NCI-H69 (cell line): ENCODE measurements around the gene ZMAT5.

Experiments used
- DNase-seq: peaks from one replicate; lab custom pipeline; 2025; lab: John Stamatoyannopoulos, UW

ZMAT5 gene

GRCh38 chr22:29753808-29754657, 12.8 kb downstream of the ZMAT5 start:
- DNase-seq, result no peak

GRCh38 chr22:29751669-29752068, 15.1 kb downstream of the ZMAT5 start:
- no peak for DNase-seq

GRCh38 chr22:29750559-29751538, 16.0 kb downstream of the ZMAT5 start:
- peak; percentile 20 for DNase-seq

GRCh38 chr22:29750029-29750428, 16.8 kb downstream of the ZMAT5 start:
- no peak for DNase-seq

- DNase-seq, result no peak
These were observed 18.4 kb downstream of the ZMAT5 start for GRCh38 chr22:29748248-29748893.

- no peak for DNase-seq
These were observed 19.0 kb downstream of the ZMAT5 start for GRCh38 chr22:29747832-29748231.

- peak; percentile 74 for DNase-seq
These were observed 21.9 kb downstream of the ZMAT5 start for GRCh38 chr22:29744902-29745301.

- DNase-seq, result no peak
These were observed 24.5 kb downstream of the ZMAT5 start for GRCh38 chr22:29742326-29742725.

GRCh38 chr22:29741926-29742325, 24.9 kb downstream of the ZMAT5 start:
- DNase-seq, result no peak

- DNase-seq, result no peak
These were observed 26.6 kb downstream of the ZMAT5 start for GRCh38 chr22:29740216-29740615.

- no peak for DNase-seq
These were observed 27.4 kb downstream of the ZMAT5 start for GRCh38 chr22:29739346-29739875.

- no peak for DNase-seq
These were observed 28.5 kb downstream of the ZMAT5 start for GRCh38 chr22:29738118-29738815.

- no peak for DNase-seq
These were observed 29.3 kb downstream of the ZMAT5 start for GRCh38 chr22:29737251-29738117.

GRCh38 chr22:29735416-29735815, 31.4 kb downstream of the ZMAT5 start:
- DNase-seq, result no peak

- DNase-seq, result peak; percentile 31
These were observed 32.0 kb downstream of the ZMAT5 start for GRCh38 chr22:29734838-29735237.

GRCh38 chr22:29734406-29734805, 32.4 kb downstream of the ZMAT5 start:
- DNase-seq, result no peak

- peak; percentile 96 for DNase-seq
These were observed 33.2 kb downstream of the ZMAT5 start for GRCh38 chr22:29733362-29734201.

GRCh38 chr22:29732883-29733282, 33.9 kb downstream of the ZMAT5 start:
- peak; percentile 75 for DNase-seq

- DNase-seq, result no peak
These were observed 35.6 kb downstream of the ZMAT5 start for GRCh38 chr22:29731058-29731850.
